Stimulated activated CD4-positive, alpha-beta T cell treated with anti-CD3 and anti-CD28 coated beads, Interleukin-2, amount 100 ng/mL, for 48 hours (primary cell): ENCODE data around the gene NELFB.
"Not testable (repeated sequence)": the region's sequence is repeated elsewhere in the genome, so short reads cannot be mapped to it uniquely, and the experiment has no call there.

ENCODE experiments used
- DNase-seq, 2 donors: peaks; one replicate each; pipeline ENCODE4 v3.0.0-alpha.2; 2020

The NELFB gene

GRCh38 chr9:137234758-137235423 is 20.2 kb upstream of the NELFB start:
- no peak for DNase-seq

DNA sequence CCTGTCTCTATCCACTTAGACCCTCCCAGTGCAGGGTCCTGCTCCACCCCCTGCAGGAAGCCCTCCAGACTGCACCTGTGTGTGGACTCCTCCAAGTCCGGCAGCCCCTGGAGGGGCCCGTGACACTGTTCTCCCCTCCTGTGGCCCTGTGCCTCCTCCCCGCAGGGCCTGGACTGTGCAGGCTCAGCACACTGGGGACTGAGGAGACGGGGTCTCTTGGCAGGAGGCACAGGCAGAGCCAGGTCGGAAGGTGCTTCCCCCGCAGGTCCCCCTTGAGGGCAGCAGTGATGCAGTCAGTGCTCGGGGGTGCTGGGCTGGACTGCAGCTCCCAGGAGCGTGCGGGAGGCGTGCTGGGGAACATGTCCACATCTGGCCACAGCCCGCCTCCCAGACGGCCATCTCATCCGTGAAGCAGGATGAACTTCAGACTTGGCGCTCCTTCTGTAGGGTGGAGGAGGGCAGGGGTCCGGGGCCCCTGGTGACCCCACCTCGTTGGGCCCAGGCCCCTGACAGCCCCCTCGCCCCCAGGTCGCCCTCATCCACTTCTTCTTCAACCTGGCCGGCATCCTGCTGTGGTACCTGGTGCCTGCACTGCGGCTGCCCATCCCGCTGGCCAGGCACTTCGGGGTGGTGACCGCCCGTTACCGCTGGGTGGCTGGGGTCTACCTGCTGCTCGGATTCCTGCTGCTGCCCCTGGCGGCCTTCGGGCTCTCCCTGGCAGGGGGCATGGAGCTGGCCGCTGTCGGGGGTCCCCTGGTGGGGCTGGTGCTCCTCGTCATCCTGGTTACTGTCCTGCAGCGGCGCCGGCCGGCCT is 19.5 kb upstream of the NELFB start:
- DNase-seq, result no peak

- peak; percentile 91 to 94 for DNase-seq
Observed at GRCh38 chr9:137236238-137236935, 18.7 kb upstream of the NELFB start.

DNA sequence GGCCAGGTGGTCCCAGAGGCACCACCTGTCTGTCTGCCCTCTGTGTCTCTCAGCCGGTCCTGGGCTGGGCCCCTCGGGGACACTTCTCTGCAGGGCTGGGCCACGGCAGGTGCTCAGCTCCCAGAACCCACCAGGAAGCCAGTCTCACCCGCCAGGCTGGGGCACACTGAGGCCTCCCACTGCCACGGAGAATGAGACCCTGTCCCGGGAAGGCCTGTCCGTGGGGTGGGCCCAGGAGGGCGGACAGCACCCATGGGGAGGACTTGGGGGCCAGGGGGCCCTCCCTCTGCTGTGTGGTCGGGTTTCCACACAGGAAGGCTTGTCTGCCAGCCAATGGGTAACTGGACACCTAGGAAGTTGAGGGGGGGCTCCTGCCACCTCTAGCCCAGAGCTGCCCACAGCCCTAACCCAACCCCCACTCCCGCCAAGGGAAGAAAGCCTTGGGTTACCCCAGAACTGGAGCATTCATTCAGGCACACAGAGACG is 18.1 kb upstream of the NELFB start:
- no peak for DNase-seq

GRCh38 chr9:137237759-137238726 is 17.1 kb upstream of the NELFB start:
- DNase-seq, result no peak

DNA sequence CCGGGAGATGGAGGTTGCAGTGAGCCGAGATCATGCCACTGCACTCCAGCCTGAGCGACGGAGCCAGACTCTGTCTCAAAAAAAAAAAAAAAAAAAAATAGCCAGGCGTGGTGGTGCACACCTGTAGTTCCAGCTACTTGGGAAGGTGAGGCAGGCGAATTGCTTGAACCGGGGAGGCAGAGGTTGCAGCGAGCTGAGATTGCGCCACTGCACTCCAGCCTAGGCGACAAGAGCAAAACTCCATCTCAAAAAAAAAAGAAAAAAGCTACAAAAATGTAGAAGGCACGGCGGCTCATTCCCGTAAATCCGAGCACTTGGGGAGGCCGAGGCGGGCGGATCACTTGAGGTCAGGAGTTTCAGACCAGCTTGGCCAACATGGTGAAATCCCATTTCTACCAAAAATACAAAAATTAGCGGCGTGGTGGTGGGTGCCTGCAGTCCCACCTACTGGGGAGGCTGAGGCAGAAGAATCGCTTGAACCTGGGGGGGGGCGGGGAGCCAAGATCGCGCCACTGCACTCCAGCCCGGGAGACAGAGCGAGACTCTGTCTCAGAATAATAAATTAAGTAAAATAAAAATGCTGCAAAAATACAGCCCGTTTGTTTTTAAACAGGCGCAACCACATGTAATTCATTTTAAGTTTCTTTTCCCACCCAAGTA is 15.5 kb upstream of the NELFB start:
- not testable (repeated sequence) for DNase-seq

GRCh38 chr9:137240318-137240840 is 14.7 kb upstream of the NELFB start:
- peak; percentile 49 to 51 for DNase-seq

- peak; percentile 92 to 93 for DNase-seq
Observed at GRCh38 chr9:137240841-137241489, 14.2 kb upstream of the NELFB start, which contains the start of gene TUBB4B. Gene TUBB4B (plus strand): TSS chr9:137241287. CDS start chr9:137241361, 74 bp downstream.

GRCh38 chr9:137241490-137242268 is 13.4 kb upstream of the NELFB start:
- peak; percentile 52 for DNase-seq

DNA sequence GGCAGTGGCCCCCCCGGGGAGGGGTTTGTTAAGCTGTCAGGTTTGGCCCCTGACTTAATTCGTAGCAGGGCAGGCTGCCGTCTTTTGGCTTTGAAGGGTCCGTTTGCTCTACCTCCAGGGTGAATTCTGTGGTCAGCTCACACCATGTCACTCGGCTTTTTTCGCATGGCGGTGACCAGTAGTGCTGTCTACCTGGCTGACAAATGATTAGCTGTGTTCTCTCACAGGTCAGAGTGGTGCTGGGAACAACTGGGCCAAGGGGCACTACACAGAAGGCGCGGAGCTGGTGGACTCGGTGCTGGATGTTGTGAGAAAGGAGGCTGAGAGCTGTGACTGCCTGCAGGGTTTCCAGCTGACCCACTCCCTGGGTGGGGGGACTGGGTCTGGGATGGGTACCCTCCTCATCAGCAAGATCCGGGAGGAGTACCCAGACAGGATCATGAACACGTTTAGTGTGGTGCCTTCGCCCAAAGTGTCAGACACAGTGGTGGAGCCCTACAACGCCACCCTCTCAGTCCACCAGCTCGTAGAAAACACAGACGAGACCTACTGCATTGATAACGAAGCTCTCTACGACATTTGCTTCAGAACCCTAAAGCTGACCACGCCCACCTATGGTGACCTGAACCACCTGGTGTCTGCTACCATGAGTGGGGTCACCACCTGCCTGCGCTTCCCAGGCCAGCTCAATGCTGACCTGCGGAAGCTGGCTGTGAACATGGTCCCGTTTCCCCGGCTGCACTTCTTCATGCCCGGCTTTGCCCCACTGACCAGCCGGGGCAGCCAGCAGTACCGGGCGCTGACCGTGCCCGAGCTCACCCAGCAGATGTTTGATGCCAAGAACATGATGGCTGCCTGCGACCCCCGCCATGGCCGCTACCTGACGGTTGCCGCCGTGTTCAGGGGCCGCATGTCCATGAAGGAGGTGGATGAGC is 12.6 kb upstream of the NELFB start:
- DNase-seq, result no peak

- DNase-seq, result not testable (repeated sequence)
Observed at GRCh38 chr9:137243266-137243625, 11.9 kb upstream of the NELFB start.

- no peak for DNase-seq
Observed at GRCh38 chr9:137243626-137244485, 11.3 kb upstream of the NELFB start.

- no peak for DNase-seq
Observed at GRCh38 chr9:137244486-137245449, 10.4 kb upstream of the NELFB start.

DNA sequence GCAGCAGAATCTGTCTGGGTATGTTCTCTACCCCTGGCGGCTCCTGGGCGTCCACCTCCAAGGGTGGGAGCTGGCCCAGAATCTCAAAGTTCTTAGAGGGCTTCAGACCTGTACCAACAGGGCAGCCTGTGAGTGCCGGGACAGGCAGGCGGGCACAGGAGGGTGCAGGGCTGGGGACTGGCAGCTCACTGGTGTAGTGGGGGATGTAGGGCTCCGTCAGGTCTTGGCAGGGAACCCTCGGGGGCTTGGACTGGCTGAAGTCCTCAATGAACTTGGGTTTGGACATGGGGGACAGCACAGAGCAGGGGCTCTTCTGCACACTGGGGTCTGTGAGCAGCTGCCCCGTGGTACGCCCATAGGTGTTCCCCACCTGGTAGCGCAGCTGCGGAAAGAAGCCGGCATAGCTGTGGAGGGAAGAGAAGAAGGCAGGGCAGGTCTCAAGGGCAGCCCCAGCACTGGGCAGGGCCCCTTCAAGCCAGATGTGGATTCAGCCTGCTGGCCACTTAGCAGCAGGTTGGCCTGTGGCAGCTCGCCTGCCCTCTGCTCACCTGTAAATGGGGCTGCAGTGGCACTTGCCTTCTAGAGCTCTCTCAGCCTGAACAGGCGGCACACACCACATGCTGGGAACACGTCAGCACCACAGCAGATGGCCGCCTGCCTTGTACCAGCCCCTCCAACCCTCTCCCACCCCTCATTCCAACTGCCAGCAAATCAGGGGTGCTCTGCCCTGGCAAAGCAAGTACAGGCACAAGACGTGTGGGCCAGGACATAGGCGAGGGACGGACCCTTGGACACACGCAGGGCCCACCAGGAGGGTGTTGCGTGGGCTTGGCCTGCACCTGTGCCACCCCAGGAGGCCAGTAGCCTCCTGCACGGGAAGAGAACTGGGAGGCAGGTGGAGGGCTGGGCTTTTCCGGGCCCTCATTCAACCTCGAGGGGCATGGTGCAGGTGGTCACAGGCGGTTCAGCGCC is 9.4 kb upstream of the NELFB start:
- DNase-seq, result no peak
